CD4-positive, CD25-positive, alpha-beta regulatory T cell (primary cell): ENCODE measurements around the gene VAV3. TPM values are rescaled to one million over a fixed set of nuclear protein-coding genes. Genes with fewer than 3 reads are reported as not detected.

Experiments used
- ATAC-seq, 2 donors: fragments of 150-1000 bp; cut with Tn5 transposase; one replicate each; pipeline ENCODE4 v1.10.0; 2021; ENCODE audit warnings: low read depth in 2 of 2, moderate number of reproducible peaks in 2 of 2, moderate library complexity in 1 of 2
- DNase-seq, 3 donors: peaks; one replicate each; pipeline versions ENCODE4 v3.0.0 to v3.0.0-alpha.2; 2012 to 2022; ENCODE audit warnings: mixed read lengths in 1 of 3
- H3K27ac ChIP-seq: one replicate; pipeline ENCODE4 v1.7.0; 2013; ENCODE audit warnings: mild to moderate bottlenecking, low read length; ENCODE audit not compliant: insufficient read depth, poor library complexity, severe bottlenecking
- H3K27me3 ChIP-seq: one replicate; pipeline ENCODE4 v1.7.0; 2013; ENCODE audit warnings: low read length; ENCODE audit not compliant: control insufficient read depth, insufficient read depth
- H3K36me3 ChIP-seq: one replicate; pipeline ENCODE4 v1.7.0; 2013; ENCODE audit warnings: mild to moderate bottlenecking, low read length, moderate library complexity; ENCODE audit not compliant: control insufficient read depth, insufficient read depth
- H3K4me1 ChIP-seq: 2 replicates; pipeline ENCODE4 v1.7.0; 2013; ENCODE audit warnings: mild to moderate bottlenecking, low read length; ENCODE audit not compliant: insufficient read depth, control insufficient read depth, poor library complexity, severe bottlenecking
- H3K4me3 ChIP-seq: one replicate; pipeline ENCODE4 v1.7.0; 2013; ENCODE audit warnings: low read depth, mild to moderate bottlenecking, low read length, moderate library complexity
- H3K9me3 ChIP-seq, 2 experiments: 1 replicate in 1 of 2; 2 replicates in 1 of 2; pipeline ENCODE4 v1.7.0; 2013; ENCODE audit warnings: low read length in 2 of 2, mild to moderate bottlenecking in 1 of 2, moderate library complexity in 1 of 2; ENCODE audit not compliant: control insufficient read depth in 2 of 2
- H3K27ac Mint-ChIP-seq, 3 donors: one replicate each; pipeline ENCODE4 v1.8.0; 2020 to 2022; ENCODE audit warnings: mild to moderate bottlenecking in 3 of 3, mixed read lengths in 3 of 3, moderate library complexity in 2 of 3
- H3K27me3 Mint-ChIP-seq: one replicate; pipeline ENCODE4 v1.8.0; 2022; ENCODE audit warnings: mild to moderate bottlenecking, mixed read lengths
- H3K36me3 Mint-ChIP-seq: one replicate; pipeline ENCODE4 v1.8.0; 2020; ENCODE audit warnings: mixed read lengths
- H3K4me1 Mint-ChIP-seq, 4 donors: one replicate each; pipeline ENCODE4 v1.8.0; 2020 to 2022; ENCODE audit warnings: mixed read lengths in 4 of 4, mild to moderate bottlenecking in 1 of 4
- H3K4me3 Mint-ChIP-seq, 4 donors: one replicate each; pipeline ENCODE4 v1.8.0; 2020 to 2022; ENCODE audit warnings: mild to moderate bottlenecking in 4 of 4, mixed read lengths in 4 of 4, moderate library complexity in 3 of 4
- H3K9me3 Mint-ChIP-seq, 7 donors: one replicate each; pipeline ENCODE4 v1.8.0; 2020 to 2022; ENCODE audit warnings: mixed read lengths in 7 of 7, mild to moderate bottlenecking in 3 of 7, moderate library complexity in 2 of 7
- polyA plus RNA-seq, 4 donors: library from polyadenylated mRNA; unstranded; fragments of 300-500 nt; fragmentation: Illumina TruSeq; gene quantifications; one replicate each; pipeline ENCODE4 v1.2.3, GENCODE V29; 2021
- total RNA-seq: library from RNA; stranded (reverse); gene quantifications from one replicate; pipeline ENCODE4 v1.2.3, GENCODE V29; 2022

The VAV3 gene
- total and polyA plus RNA-seq, 5 donors from 2014 or later = 6.2 to 21.5 (median 11.1) TPM

- Histone ChIP-seq H3K27ac (no peak overlapping the region), H3K9me3 (no peaks in the 10 kb centered on the region), H3K4me1 (no peaks in the 10 kb centered on the region), H3K27me3 (no peaks in the 10 kb centered on the region), H3K36me3 (peaks cover 6% of the 10 kb centered on the region), H3K4me3 (no peak overlapping the region)
- H3K4me3 Mint-ChIP-seq = no peak overlapping the region
- H3K36me3 Mint-ChIP-seq = peaks cover 6% of the 10 kb centered on the region
- no peaks in the 10 kb centered on the region for H3K27me3 Mint-ChIP-seq
- peaks cover 0 to 4% (median 0%) of the 10 kb centered on the region in 4 donors for H3K4me1 Mint-ChIP-seq
- ATAC-seq (no peak), DNase-seq (no peak)
- H3K9me3 Mint-ChIP-seq = no peaks in the 10 kb centered on the region
- H3K27ac Mint-ChIP-seq = no peak overlapping the region
Observed at GRCh38 chr1:107689733-107690132, 275.2 kb downstream of the VAV3 start.

GRCh38 chr1:107689159-107689558, 275.8 kb downstream of the VAV3 start:
- Histone ChIP-seq H3K27ac (no peak overlapping the region), H3K9me3 (no peaks in the 10 kb centered on the region), H3K27me3 (no peaks in the 10 kb centered on the region), H3K4me3 (no peak overlapping the region), H3K4me1 (no peaks in the 10 kb centered on the region), H3K36me3 (peaks cover 5% of the 10 kb centered on the region)
- Mint-ChIP-seq H3K4me3 (no peak overlapping the region), H3K27me3 (no peaks in the 10 kb centered on the region), H3K36me3 (peaks cover 4% of the 10 kb centered on the region), H3K4me1 (peaks cover 0 to 4% (median 0%) of the 10 kb centered on the region in 4 donors), H3K27ac (no peak overlapping the region), H3K9me3 (no peaks in the 10 kb centered on the region)
- DNase-seq (no peak), ATAC-seq (no peak)

GRCh38 chr1:107687849-107688753, 276.9 kb downstream of the VAV3 start:
- no peaks in the 10 kb centered on the region for H3K9me3 ChIP-seq
- DNase-seq (no peak), ATAC-seq (no peak)
- no peaks in the 10 kb centered on the region for H3K27me3 Mint-ChIP-seq
- H3K9me3 Mint-ChIP-seq = no peaks in the 10 kb centered on the region
- no peak overlapping the region for H3K4me3 ChIP-seq
- H3K4me3 Mint-ChIP-seq = no peak overlapping the region
- no peak overlapping the region for H3K27ac ChIP-seq
- H3K36me3 Mint-ChIP-seq = no peaks in the 10 kb centered on the region
- H3K27ac Mint-ChIP-seq = no peak overlapping the region
- H3K27me3 ChIP-seq = no peaks in the 10 kb centered on the region
- H3K4me1 ChIP-seq = no peaks in the 10 kb centered on the region
- peaks cover 2% of the 10 kb centered on the region for H3K36me3 ChIP-seq
- peaks cover 0 to 4% (median 0%) of the 10 kb centered on the region in 4 donors for H3K4me1 Mint-ChIP-seq

GRCh38 chr1:107683683-107684082, 281.3 kb downstream of the VAV3 start:
- Histone ChIP-seq H3K9me3 (no peaks in the 10 kb centered on the region), H3K27me3 (no peaks in the 10 kb centered on the region), H3K4me3 (no peak overlapping the region), H3K4me1 (no peaks in the 10 kb centered on the region), H3K27ac (no peak overlapping the region), H3K36me3 (no peaks in the 10 kb centered on the region)
- H3K4me3 Mint-ChIP-seq = no peak overlapping the region
- H3K27me3 Mint-ChIP-seq = no peaks in the 10 kb centered on the region
- no peak overlapping the region for H3K27ac Mint-ChIP-seq
- ATAC-seq (no peak), DNase-seq (no peak)
- no peaks in the 10 kb centered on the region for H3K9me3 Mint-ChIP-seq
- H3K4me1 Mint-ChIP-seq = no peaks in the 10 kb centered on the region
- no peaks in the 10 kb centered on the region for H3K36me3 Mint-ChIP-seq

- no peak for DNase-seq
- Mint-ChIP-seq H3K9me3 (no peaks in the 10 kb centered on the region), H3K4me3 (peak overlapping the region in 1 of 4 donors; percentile 51), H3K27ac (no peak overlapping the region), H3K27me3 (no peaks in the 10 kb centered on the region), H3K4me1 (no peaks in the 10 kb centered on the region), H3K36me3 (no peaks in the 10 kb centered on the region)
- ATAC-seq = no peak
- H3K36me3 ChIP-seq = no peaks in the 10 kb centered on the region
- no peaks in the 10 kb centered on the region for H3K27me3 ChIP-seq
- H3K4me1 ChIP-seq = no peaks in the 10 kb centered on the region
- H3K4me3 ChIP-seq = no peak overlapping the region
- no peaks in the 10 kb centered on the region for H3K9me3 ChIP-seq
- H3K27ac ChIP-seq = no peak overlapping the region
Observed at GRCh38 chr1:107683191-107683657, 281.8 kb downstream of the VAV3 start.

GRCh38 chr1:107682467-107682866, 282.5 kb downstream of the VAV3 start:
- H3K4me3 Mint-ChIP-seq = peak overlapping the region in 1 of 4 donors; percentile 51
- Histone ChIP-seq H3K27me3 (no peaks in the 10 kb centered on the region), H3K9me3 (no peaks in the 10 kb centered on the region), H3K4me3 (no peak overlapping the region), H3K4me1 (no peaks in the 10 kb centered on the region), H3K27ac (no peak overlapping the region), H3K36me3 (no peaks in the 10 kb centered on the region)
- H3K27ac Mint-ChIP-seq = no peak overlapping the region
- no peaks in the 10 kb centered on the region for H3K4me1 Mint-ChIP-seq
- no peaks in the 10 kb centered on the region for H3K27me3 Mint-ChIP-seq
- H3K36me3 Mint-ChIP-seq = no peaks in the 10 kb centered on the region
- no peaks in the 10 kb centered on the region for H3K9me3 Mint-ChIP-seq
- DNase-seq (no peak), ATAC-seq (no peak)

GRCh38 chr1:107681001-107681479, 283.9 kb downstream of the VAV3 start:
- H3K27me3 ChIP-seq = no peaks in the 10 kb centered on the region
- Mint-ChIP-seq H3K4me3 (no peak overlapping the region), H3K9me3 (no peaks in the 10 kb centered on the region), H3K36me3 (no peaks in the 10 kb centered on the region), H3K27me3 (no peaks in the 10 kb centered on the region), H3K27ac (no peak overlapping the region), H3K4me1 (no peaks in the 10 kb centered on the region)
- H3K4me3 ChIP-seq = no peak overlapping the region
- ATAC-seq = no peak
- no peaks in the 10 kb centered on the region for H3K4me1 ChIP-seq
- H3K9me3 ChIP-seq = no peaks in the 10 kb centered on the region
- no peak overlapping the region for H3K27ac ChIP-seq
- no peaks in the 10 kb centered on the region for H3K36me3 ChIP-seq
- no peak for DNase-seq

- Histone ChIP-seq H3K27ac (no peak overlapping the region), H3K9me3 (no peaks in the 10 kb centered on the region), H3K4me1 (no peaks in the 10 kb centered on the region), H3K4me3 (no peak overlapping the region), H3K36me3 (no peaks in the 10 kb centered on the region), H3K27me3 (no peaks in the 10 kb centered on the region)
- DNase-seq = no peak
- no peaks in the 10 kb centered on the region for H3K4me1 Mint-ChIP-seq
- no peak overlapping the region for H3K4me3 Mint-ChIP-seq
- H3K27ac Mint-ChIP-seq = no peak overlapping the region
- peaks cover under 1% of the 10 kb centered on the region for H3K36me3 Mint-ChIP-seq
- no peak for ATAC-seq
- peaks cover 0 to under 1% (median 0%) of the 10 kb centered on the region in 7 donors for H3K9me3 Mint-ChIP-seq
- H3K27me3 Mint-ChIP-seq = no peaks in the 10 kb centered on the region
Observed at GRCh38 chr1:107680579-107680985, 284.4 kb downstream of the VAV3 start.
